Measurements from ENCODE around the gene PRKCSH. TPM values are rescaled to one million over a fixed set of nuclear protein-coding genes. Genes with fewer than 3 reads are reported as not detected.
A peak's percentile ranks its signal among the peaks of the same experiment; 100 is the strongest.

The PRKCSH gene
- total and polyA plus RNA-seq, 5 donors from 2014 or later: 29.0 to 244 (median 32.5) TPM

DNA sequence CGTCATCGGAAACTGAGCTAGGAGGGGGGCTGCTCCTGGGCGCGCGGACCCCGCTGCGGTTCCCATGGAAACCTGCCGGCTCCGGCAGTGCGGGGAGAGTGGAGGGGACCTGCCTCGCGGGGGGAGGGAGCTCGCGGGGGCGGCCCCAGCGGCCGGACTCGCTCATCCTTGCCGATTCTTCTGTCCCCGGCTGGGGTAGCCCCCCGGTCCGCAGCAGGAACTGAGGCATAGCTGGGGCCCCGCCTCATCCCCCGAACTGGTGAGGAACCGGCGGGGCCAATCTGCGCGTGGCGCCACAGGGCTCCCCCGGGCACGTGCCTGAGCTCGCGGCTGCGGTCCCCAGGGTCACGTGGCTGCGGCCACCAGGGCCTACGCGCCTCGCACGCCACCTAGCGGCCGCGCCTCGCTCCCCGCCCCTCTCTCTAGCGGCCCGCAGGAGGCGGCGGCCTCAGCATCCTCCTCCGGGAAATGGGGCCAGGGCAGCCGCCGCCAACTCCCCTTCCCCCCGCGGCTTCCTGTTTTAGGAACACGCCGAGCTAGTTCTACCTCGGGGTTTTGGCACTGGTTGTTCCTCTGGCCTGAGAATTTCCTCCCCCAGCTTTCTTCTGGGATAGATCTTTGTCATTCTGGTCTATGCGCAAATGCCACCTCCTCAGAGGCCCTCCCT is 47.1 kb downstream of the PRKCSH start:
- H3K4me3 Mint-ChIP-seq: peak overlapping the region; percentile 52 to 82 (median 72)
- Histone ChIP-seq H3K9me3 (ENCODE audit: control insufficient read depth in 2 of 2, low read length in 2 of 2) (no peaks in the 10 kb centered on the region), H3K4me3 (ENCODE audit: low read depth, low read length) (peak overlapping the region; percentile 13), H3K27ac (ENCODE audit: insufficient read depth, low read length, poor library complexity, severe bottlenecking) (peak overlapping the region; percentile 47), H3K36me3 (ENCODE audit: control insufficient read depth, insufficient read depth, low read length) (no peaks in the 10 kb centered on the region), H3K4me1 (ENCODE audit: control insufficient read depth, insufficient read depth, low read length, poor library complexity, severe bottlenecking) (peaks cover 40% of the 10 kb centered on the region), H3K27me3 (ENCODE audit: control insufficient read depth, insufficient read depth, low read length) (no peaks in the 10 kb centered on the region)
- DNase-seq: peak; percentile 78 to 92 (median 85)
- peaks cover 0 to 31% (median 13%) of the 10 kb centered on the region in 4 donors for H3K4me1 Mint-ChIP-seq
- peaks cover 7% of the 10 kb centered on the region for H3K36me3 Mint-ChIP-seq
- ATAC-seq (ENCODE audit: low read depth in 2 of 2): peak; percentile 84 to 90
- H3K27ac Mint-ChIP-seq: peak overlapping the region in 2 of 3 donors; percentile 29 to 55
- H3K27me3 Mint-ChIP-seq: peaks cover 38% of the 10 kb centered on the region
- peaks cover 0 to 9% (median 0%) of the 10 kb centered on the region in 7 donors for H3K9me3 Mint-ChIP-seq

DNA sequence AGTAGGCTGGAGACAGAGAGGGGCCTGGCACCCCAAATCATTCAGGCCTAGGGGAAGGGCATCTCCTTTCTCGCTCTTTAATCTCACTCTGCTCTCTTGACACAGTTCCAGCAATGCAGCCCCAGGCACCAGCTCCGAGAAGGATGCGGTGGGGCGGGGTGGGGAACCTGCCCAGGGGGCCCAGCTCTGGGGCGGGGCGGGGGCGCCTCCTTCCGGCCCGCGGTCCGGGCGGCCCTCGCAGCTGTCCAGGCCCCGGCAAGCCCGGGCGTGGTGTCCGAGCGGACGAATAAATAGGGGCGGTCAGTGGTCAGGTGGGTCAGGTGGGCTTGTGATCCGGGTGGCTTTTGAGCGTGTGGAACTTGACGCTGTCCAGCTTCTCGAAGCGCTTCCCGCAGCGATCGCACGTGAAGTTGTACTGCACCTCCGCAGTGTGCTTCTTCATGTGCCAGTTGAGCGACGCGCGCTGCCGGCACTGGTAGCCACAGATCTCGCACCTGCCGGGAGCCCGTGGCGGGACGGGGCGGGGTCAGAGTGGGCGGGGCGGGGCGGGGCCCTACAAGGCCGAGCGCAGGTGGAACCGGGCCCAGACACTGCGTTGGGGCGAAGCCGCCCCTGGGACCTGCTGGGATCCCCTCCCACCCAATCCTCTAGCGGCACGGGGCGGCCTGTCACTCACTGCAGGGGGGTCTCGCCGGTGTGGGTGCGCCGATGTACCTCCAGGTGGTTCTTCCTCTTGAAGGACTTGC is 48.1 kb downstream of the PRKCSH start:
- peaks cover 0 to 9% (median 0%) of the 10 kb centered on the region in 7 donors for H3K9me3 Mint-ChIP-seq
- no peak for DNase-seq
- H3K36me3 Mint-ChIP-seq: peaks cover 7% of the 10 kb centered on the region
- peak overlapping the region in 2 of 4 donors; percentile 24 to 41 for H3K4me3 Mint-ChIP-seq
- H3K4me3 ChIP-seq (ENCODE audit: low read depth, low read length): no peak overlapping the region
- no peak overlapping the region for H3K27ac ChIP-seq (ENCODE audit: insufficient read depth, low read length, poor library complexity, severe bottlenecking)
- peaks cover 29% of the 10 kb centered on the region for H3K27me3 Mint-ChIP-seq
- no peak for ATAC-seq (ENCODE audit: low read depth in 2 of 2)
- H3K36me3 ChIP-seq (ENCODE audit: control insufficient read depth, insufficient read depth, low read length): no peaks in the 10 kb centered on the region
- H3K9me3 ChIP-seq (ENCODE audit: control insufficient read depth in 2 of 2, low read length in 2 of 2): no peaks in the 10 kb centered on the region
- H3K4me1 ChIP-seq (ENCODE audit: control insufficient read depth, insufficient read depth, low read length, poor library complexity, severe bottlenecking): peaks cover 40% of the 10 kb centered on the region
- H3K27me3 ChIP-seq (ENCODE audit: control insufficient read depth, insufficient read depth, low read length): no peaks in the 10 kb centered on the region
- H3K4me1 Mint-ChIP-seq: peaks cover 0 to 30% (median 13%) of the 10 kb centered on the region in 4 donors
- no peak overlapping the region for H3K27ac Mint-ChIP-seq

GRCh38 chr19:11485245-11485837 is 49.9 kb downstream of the PRKCSH start:
- Histone ChIP-seq H3K27me3 (ENCODE audit: control insufficient read depth, insufficient read depth, low read length) (no peaks in the 10 kb centered on the region), H3K4me3 (ENCODE audit: low read depth, low read length) (no peak overlapping the region), H3K4me1 (ENCODE audit: control insufficient read depth, insufficient read depth, low read length, poor library complexity, severe bottlenecking) (peaks cover 28% of the 10 kb centered on the region), H3K36me3 (ENCODE audit: control insufficient read depth, insufficient read depth, low read length) (no peaks in the 10 kb centered on the region), H3K9me3 (ENCODE audit: control insufficient read depth in 2 of 2, low read length in 2 of 2) (no peaks in the 10 kb centered on the region), H3K27ac (ENCODE audit: insufficient read depth, low read length, poor library complexity, severe bottlenecking) (no peak overlapping the region)
- H3K4me3 Mint-ChIP-seq: peak overlapping the region in 1 of 4 donors; percentile 17
- peaks cover 0 to 23% (median 13%) of the 10 kb centered on the region in 4 donors for H3K4me1 Mint-ChIP-seq
- H3K36me3 Mint-ChIP-seq: peaks cover 13% of the 10 kb centered on the region
- peaks cover 0 to 10% (median 0%) of the 10 kb centered on the region in 7 donors for H3K9me3 Mint-ChIP-seq
- no peak for ATAC-seq (ENCODE audit: low read depth in 2 of 2)
- H3K27me3 Mint-ChIP-seq: peaks cover 21% of the 10 kb centered on the region
- peak overlapping the region in 1 of 3 donors; percentile 66 for H3K27ac Mint-ChIP-seq
- DNase-seq: no peak

DNA sequence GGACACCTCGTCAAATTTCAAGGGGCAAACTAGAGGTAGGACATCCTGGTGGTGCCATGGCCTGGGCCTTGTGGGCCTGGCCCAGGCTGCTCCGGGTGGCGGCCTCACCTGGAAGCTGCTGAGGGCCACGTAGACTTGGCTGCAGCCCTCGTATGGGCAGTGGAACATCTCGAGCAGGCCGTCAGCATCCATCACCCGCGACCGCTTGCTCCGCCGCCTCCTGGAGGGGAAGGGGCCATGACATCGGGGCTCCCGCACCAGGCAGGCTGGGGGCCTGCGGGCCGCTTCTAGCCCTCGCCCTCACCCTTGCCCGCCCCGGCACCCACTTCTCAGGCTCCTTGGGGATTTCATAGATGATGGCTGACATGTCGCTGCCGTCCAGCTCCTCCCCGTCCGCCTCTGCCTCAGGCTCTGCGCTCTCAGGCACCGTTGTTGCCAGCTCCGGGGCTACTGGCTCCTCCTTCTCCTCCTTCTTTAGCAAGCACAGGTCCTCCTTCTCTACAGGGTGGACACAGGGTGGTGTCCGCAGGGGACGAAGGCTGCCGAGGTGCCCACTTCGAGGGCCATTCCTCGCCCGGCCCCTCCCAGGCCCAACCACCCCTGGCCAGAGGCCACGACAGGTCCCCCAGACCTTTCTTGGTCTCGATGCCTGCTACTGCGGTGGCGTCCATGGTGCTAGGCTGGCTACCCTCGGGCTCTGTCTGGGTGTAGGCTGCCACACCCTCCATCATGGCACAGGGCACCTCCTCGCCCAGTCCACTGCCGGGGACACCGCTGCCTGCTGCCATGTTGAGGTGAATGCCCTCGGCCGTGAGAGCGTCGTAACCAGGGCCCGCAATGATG is 51.4 kb downstream of the PRKCSH start:
- Histone ChIP-seq H3K27ac (ENCODE audit: insufficient read depth, low read length, poor library complexity, severe bottlenecking) (no peak overlapping the region), H3K4me1 (ENCODE audit: control insufficient read depth, insufficient read depth, low read length, poor library complexity, severe bottlenecking) (peaks cover 13% of the 10 kb centered on the region), H3K9me3 (ENCODE audit: control insufficient read depth in 2 of 2, low read length in 2 of 2) (no peaks in the 10 kb centered on the region), H3K4me3 (ENCODE audit: low read depth, low read length) (no peak overlapping the region), H3K36me3 (ENCODE audit: control insufficient read depth, insufficient read depth, low read length) (peaks cover 7% of the 10 kb centered on the region), H3K27me3 (ENCODE audit: control insufficient read depth, insufficient read depth, low read length) (no peaks in the 10 kb centered on the region)
- peaks cover 12% of the 10 kb centered on the region for H3K27me3 Mint-ChIP-seq
- DNase-seq (no peak), ATAC-seq (ENCODE audit: low read depth in 2 of 2) (no peak)
- H3K36me3 Mint-ChIP-seq: peaks cover 19% of the 10 kb centered on the region
- H3K4me1 Mint-ChIP-seq: peaks cover 0 to 15% (median 7%) of the 10 kb centered on the region in 4 donors
- peaks cover 0 to 8% (median 0%) of the 10 kb centered on the region in 7 donors for H3K9me3 Mint-ChIP-seq
- H3K27ac Mint-ChIP-seq: no peak overlapping the region
- no peak overlapping the region for H3K4me3 Mint-ChIP-seq

GRCh38 chr19:11489378-11489777 is 53.9 kb downstream of the PRKCSH start:
- no peaks in the 10 kb centered on the region for H3K4me1 ChIP-seq (ENCODE audit: control insufficient read depth, insufficient read depth, low read length, poor library complexity, severe bottlenecking)
- peaks cover 0 to 2% (median 0%) of the 10 kb centered on the region in 4 donors for H3K4me1 Mint-ChIP-seq
- ATAC-seq (ENCODE audit: low read depth in 2 of 2) (no peak), DNase-seq (no peak)
- H3K27ac ChIP-seq (ENCODE audit: insufficient read depth, low read length, poor library complexity, severe bottlenecking): no peak overlapping the region
- H3K27me3 Mint-ChIP-seq: no peaks in the 10 kb centered on the region
- no peak overlapping the region for H3K4me3 Mint-ChIP-seq
- no peaks in the 10 kb centered on the region for H3K9me3 ChIP-seq (ENCODE audit: control insufficient read depth in 2 of 2, low read length in 2 of 2)
- H3K36me3 Mint-ChIP-seq: peaks cover 15% of the 10 kb centered on the region
- H3K9me3 Mint-ChIP-seq: peaks cover 0 to 6% (median 0%) of the 10 kb centered on the region in 7 donors
- H3K27ac Mint-ChIP-seq: no peak overlapping the region
- no peaks in the 10 kb centered on the region for H3K27me3 ChIP-seq (ENCODE audit: control insufficient read depth, insufficient read depth, low read length)
- peaks cover 11% of the 10 kb centered on the region for H3K36me3 ChIP-seq (ENCODE audit: control insufficient read depth, insufficient read depth, low read length)
- H3K4me3 ChIP-seq (ENCODE audit: low read depth, low read length): no peak overlapping the region

DNA sequence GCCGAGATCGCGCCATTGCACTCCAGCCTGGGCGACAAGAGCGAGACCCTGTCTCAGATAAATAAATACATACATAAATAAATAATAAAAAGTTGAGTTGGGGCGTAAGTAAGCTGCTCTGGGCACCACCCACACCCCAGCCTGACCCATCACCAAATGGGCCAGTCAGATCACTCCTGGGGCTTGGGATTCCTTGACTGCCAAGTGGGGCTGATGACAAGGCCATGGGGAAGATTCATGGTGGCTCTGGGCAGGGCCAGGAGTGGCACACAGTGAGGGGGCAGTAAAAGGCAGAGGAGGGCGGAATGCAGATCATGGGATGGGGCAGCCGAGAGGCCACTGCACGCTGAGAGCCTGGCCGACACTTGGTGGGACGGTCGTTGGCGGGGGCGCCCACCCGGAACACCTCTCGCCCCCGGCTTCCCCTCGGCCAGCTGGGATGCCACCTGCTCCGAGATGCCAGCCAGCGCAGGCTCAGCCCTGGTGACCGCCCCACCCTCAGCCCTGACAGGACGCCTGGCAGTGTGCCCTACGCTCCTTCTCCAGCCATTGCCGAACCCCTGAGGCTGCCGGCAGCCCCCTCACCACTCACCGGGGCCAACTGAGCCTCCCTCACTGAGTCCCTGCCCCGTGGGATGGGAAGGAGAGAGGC is 59.3 kb downstream of the PRKCSH start:
- Mint-ChIP-seq H3K27ac (no peak overlapping the region), H3K27me3 (no peaks in the 10 kb centered on the region), H3K9me3 (peaks cover 0 to under 1% (median 0%) of the 10 kb centered on the region in 7 donors), H3K36me3 (peaks cover 24% of the 10 kb centered on the region), H3K4me1 (no peaks in the 10 kb centered on the region), H3K4me3 (no peak overlapping the region)
- Histone ChIP-seq H3K9me3 (ENCODE audit: control insufficient read depth in 2 of 2, low read length in 2 of 2) (no peaks in the 10 kb centered on the region), H3K36me3 (ENCODE audit: control insufficient read depth, insufficient read depth, low read length) (peaks cover 16% of the 10 kb centered on the region), H3K4me1 (ENCODE audit: control insufficient read depth, insufficient read depth, low read length, poor library complexity, severe bottlenecking) (no peaks in the 10 kb centered on the region), H3K27ac (ENCODE audit: insufficient read depth, low read length, poor library complexity, severe bottlenecking) (no peak overlapping the region), H3K4me3 (ENCODE audit: low read depth, low read length) (no peak overlapping the region), H3K27me3 (ENCODE audit: control insufficient read depth, insufficient read depth, low read length) (no peaks in the 10 kb centered on the region)
- ATAC-seq (ENCODE audit: low read depth in 2 of 2): no peak
- DNase-seq: no peak

- Mint-ChIP-seq H3K36me3 (peaks cover 27% of the 10 kb centered on the region), H3K27ac (no peak overlapping the region), H3K4me1 (no peaks in the 10 kb centered on the region), H3K9me3 (no peaks in the 10 kb centered on the region), H3K27me3 (no peaks in the 10 kb centered on the region), H3K4me3 (no peak overlapping the region)
- Histone ChIP-seq H3K4me1 (ENCODE audit: control insufficient read depth, insufficient read depth, low read length, poor library complexity, severe bottlenecking) (no peaks in the 10 kb centered on the region), H3K9me3 (ENCODE audit: control insufficient read depth in 2 of 2, low read length in 2 of 2) (no peaks in the 10 kb centered on the region), H3K27me3 (ENCODE audit: control insufficient read depth, insufficient read depth, low read length) (no peaks in the 10 kb centered on the region), H3K4me3 (ENCODE audit: low read depth, low read length) (no peak overlapping the region), H3K36me3 (ENCODE audit: control insufficient read depth, insufficient read depth, low read length) (peaks cover 16% of the 10 kb centered on the region), H3K27ac (ENCODE audit: insufficient read depth, low read length, poor library complexity, severe bottlenecking) (no peak overlapping the region)
- no peak for DNase-seq
- ATAC-seq (ENCODE audit: low read depth in 2 of 2): no peak
Observed at GRCh38 chr19:11495481-11495880, 60.0 kb downstream of the PRKCSH start.

All from CD4-positive, CD25-positive, alpha-beta regulatory T cell (primary cell).